BE2C (cell line): Measurements from ENCODE around the gene ST8SIA5. TPM values are rescaled to one million over a fixed set of nuclear protein-coding genes. Genes with fewer than 3 reads are reported as not detected.
"Not testable (repeated sequence)": the region's sequence is repeated elsewhere in the genome, so short reads cannot be mapped to it uniquely, and the experiment has no call there.

Source experiments
- DNase-seq: peaks from one replicate; pipeline ENCODE4 v3.0.0-alpha.2; 2020
- H3K27me3 ChIP-seq: fragments of 250-450 bp; sonication (Bioruptor Pico); 2 replicates; pipeline ENCODE4 v1.5.1; 2020; ENCODE audit warnings: mild to moderate bottlenecking
- H3K36me3 ChIP-seq: fragments of 250-450 bp; sonication (Bioruptor Pico); 2 replicates; pipeline ENCODE4 v1.5.1; 2020; ENCODE audit warnings: mild to moderate bottlenecking
- H3K4me1 ChIP-seq: fragments of 250-450 bp; sonication (Bioruptor Pico); 2 replicates; pipeline ENCODE4 v1.5.1; 2020
- H3K4me3 ChIP-seq: 2 replicates; pipeline ENCODE4 v1.5.1; 2011; ENCODE audit warnings: low read depth, low read length
- H3K9me3 ChIP-seq: fragments of 250-450 bp; sonication (Bioruptor Pico); 2 replicates; pipeline ENCODE4 v1.5.1; 2020
- CTCF ChIP-seq: IDR thresholded peaks from 2 replicates; pipeline ENCODE4 v1.5.1; 2012; ENCODE audit warnings: mild to moderate bottlenecking, low read depth, low read length
- polyA plus RNA-seq: library from polyadenylated mRNA; unstranded; fragments of >200 nt; gene quantifications from one replicate; pipeline ENCODE4 v1.2.1, GENCODE V29; 2012; ENCODE audit warnings: low read depth, missing spikeins; ENCODE audit not compliant: insufficient read length, insufficient read depth

ST8SIA5 gene
- not detected for polyA plus RNA-seq

- Histone ChIP-seq H3K4me3 (no peak within 1 kb of the TSS), H3K36me3 (no peaks in the 10 kb centered on the region), H3K4me1 (no peaks in the 10 kb centered on the region), H3K27me3 (peaks cover 23% of the 10 kb centered on the region), H3K9me3 (no peaks in the 10 kb centered on the region)
- TF ChIP-seq CTCF: no peak
- no peak for DNase-seq
Measured at GRCh38 chr18:46756559-46757201, at the start of gene ST8SIA5. Gene ST8SIA5 (minus strand): TSS chr18:46757053. CDS start chr18:46756508, 545 bp downstream.

GRCh38 chr18:46795945-46796344 lies 39.1 kb upstream of the ST8SIA5 start:
- H3K27me3 ChIP-seq, DNase-seq, H3K4me1 ChIP-seq, H3K4me3 ChIP-seq, H3K36me3 ChIP-seq, H3K9me3 ChIP-seq: not testable (repeated sequence)

- Histone ChIP-seq H3K4me1 (no peaks in the 10 kb centered on the region; the same call in 1 of the 2 replicates), H3K27me3 (no peaks in the 10 kb centered on the region), H3K4me3 (no peak overlapping the region), H3K9me3 (no peaks in the 10 kb centered on the region), H3K36me3 (no peaks in the 10 kb centered on the region)
- no peak for DNase-seq
- TF ChIP-seq CTCF: no peak
Measured at GRCh38 chr18:46794607-46795006, 37.8 kb upstream of the ST8SIA5 start.

GRCh38 chr18:46793565-46793964 lies 36.7 kb upstream of the ST8SIA5 start:
- peak; percentile 30; the same call in 1 of the 2 replicates for TF ChIP-seq CTCF
- H3K4me3 ChIP-seq: no peak overlapping the region
- DNase-seq: peak; percentile 20

GRCh38 chr18:46789088-46789487 lies 32.2 kb upstream of the ST8SIA5 start:
- no peaks in the 10 kb centered on the region for H3K36me3 ChIP-seq
- no peaks in the 10 kb centered on the region for H3K27me3 ChIP-seq

More at GRCh38 chr18:46793565-46793964, 36.7 kb upstream of the ST8SIA5 start:
- Histone ChIP-seq H3K9me3 (no peaks in the 10 kb centered on the region), H3K36me3 (no peaks in the 10 kb centered on the region), H3K4me1 (no peaks in the 10 kb centered on the region; the same call in 1 of the 2 replicates), H3K27me3 (no peaks in the 10 kb centered on the region)

GRCh38 chr18:46787674-46788073 lies 30.8 kb upstream of the ST8SIA5 start:
- H3K27me3 ChIP-seq: no peaks in the 10 kb centered on the region
- DNase-seq: no peak
- TF ChIP-seq CTCF: no peak

More at GRCh38 chr18:46789088-46789487, 32.2 kb upstream of the ST8SIA5 start:
- no peak for TF ChIP-seq CTCF
- no peak for DNase-seq
- H3K4me1 ChIP-seq: no peaks in the 10 kb centered on the region; the same call in 1 of the 2 replicates
- no peak overlapping the region for H3K4me3 ChIP-seq
- no peaks in the 10 kb centered on the region for H3K9me3 ChIP-seq

More at GRCh38 chr18:46787674-46788073, 30.8 kb upstream of the ST8SIA5 start:
- Histone ChIP-seq H3K4me3 (no peak overlapping the region), H3K9me3 (no peaks in the 10 kb centered on the region), H3K36me3 (no peaks in the 10 kb centered on the region), H3K4me1 (no peaks in the 10 kb centered on the region)
